Measurements from ENCODE around the gene FRYL.
"Not testable (repeated sequence)": the region's sequence is repeated elsewhere in the genome, so short reads cannot be mapped to it uniquely, and the experiment has no call there.

FRYL gene

GRCh38 chr4:48800155-48800554 lies 20.1 kb upstream of the FRYL start:
- not testable (repeated sequence) for H3K36me3 ChIP-seq (ENCODE audit: control insufficient read depth in 2 of 2, insufficient read depth in 2 of 2, low read length in 2 of 2); H3K9me3 ChIP-seq (ENCODE audit: control insufficient read depth in 2 of 2, low read length in 2 of 2); H3K27ac ChIP-seq (ENCODE audit: low read depth in 2 of 2, low read length in 2 of 2); H3K27me3 ChIP-seq (ENCODE audit: control insufficient read depth in 2 of 2, insufficient read depth in 2 of 2, low read length in 2 of 2); H3K4me3 ChIP-seq (ENCODE audit: low read length in 2 of 2); H3K4me1 ChIP-seq (ENCODE audit: control insufficient read depth in 2 of 2, insufficient read depth in 2 of 2, low read length in 2 of 2); H3K9ac ChIP-seq (ENCODE audit: low read depth in 1 of 2, low read length in 2 of 2)

GRCh38 chr4:48799157-48799556 lies 19.1 kb upstream of the FRYL start:
- H3K27ac ChIP-seq (ENCODE audit: low read depth in 2 of 2, low read length in 2 of 2) = no peak overlapping the region
- peaks cover 0 to 5% of the 10 kb centered on the region in 2 donors for H3K4me1 ChIP-seq (ENCODE audit: control insufficient read depth in 2 of 2, insufficient read depth in 2 of 2, low read length in 2 of 2)
- H3K9ac ChIP-seq (ENCODE audit: low read depth in 1 of 2, low read length in 2 of 2) = no peak overlapping the region
- no peak overlapping the region for H3K4me3 ChIP-seq (ENCODE audit: low read length in 2 of 2)
- H3K36me3 ChIP-seq (ENCODE audit: control insufficient read depth in 2 of 2, insufficient read depth in 2 of 2, low read length in 2 of 2) = no peaks in the 10 kb centered on the region
- no peaks in the 10 kb centered on the region for H3K9me3 ChIP-seq (ENCODE audit: control insufficient read depth in 2 of 2, low read length in 2 of 2)
- no peaks in the 10 kb centered on the region for H3K27me3 ChIP-seq (ENCODE audit: control insufficient read depth in 2 of 2, insufficient read depth in 2 of 2, low read length in 2 of 2)

- H3K27ac ChIP-seq (ENCODE audit: low read depth in 2 of 2, low read length in 2 of 2) = no peak overlapping the region
These were observed 18.0 kb upstream of the FRYL start for GRCh38 chr4:48798117-48798516.

GRCh38 chr4:48796927-48797679 lies 17.0 kb upstream of the FRYL start:
- no peaks in the 10 kb centered on the region for H3K27me3 ChIP-seq (ENCODE audit: control insufficient read depth in 2 of 2, insufficient read depth in 2 of 2, low read length in 2 of 2)
- H3K4me3 ChIP-seq (ENCODE audit: low read length in 2 of 2) = no peak overlapping the region
- H3K9ac ChIP-seq (ENCODE audit: low read depth in 1 of 2, low read length in 2 of 2) = peak overlapping the region in 1 of 2 donors; percentile 7
- no peaks in the 10 kb centered on the region for H3K36me3 ChIP-seq (ENCODE audit: control insufficient read depth in 2 of 2, insufficient read depth in 2 of 2, low read length in 2 of 2)
- peaks cover 0 to 5% of the 10 kb centered on the region in 2 donors for H3K4me1 ChIP-seq (ENCODE audit: control insufficient read depth in 2 of 2, insufficient read depth in 2 of 2, low read length in 2 of 2)
- H3K9me3 ChIP-seq (ENCODE audit: control insufficient read depth in 2 of 2, low read length in 2 of 2) = no peaks in the 10 kb centered on the region
- peak overlapping the region in 1 of 2 donors; percentile 14 for H3K27ac ChIP-seq (ENCODE audit: low read depth in 2 of 2, low read length in 2 of 2)

More at GRCh38 chr4:48798117-48798516, 18.0 kb upstream of the FRYL start:
- Histone ChIP-seq H3K4me3 (ENCODE audit: low read length in 2 of 2) (no peak overlapping the region), H3K4me1 (ENCODE audit: control insufficient read depth in 2 of 2, insufficient read depth in 2 of 2, low read length in 2 of 2) (peaks cover 0 to 5% of the 10 kb centered on the region in 2 donors), H3K36me3 (ENCODE audit: control insufficient read depth in 2 of 2, insufficient read depth in 2 of 2, low read length in 2 of 2) (no peaks in the 10 kb centered on the region), H3K9ac (ENCODE audit: low read depth in 1 of 2, low read length in 2 of 2) (no peak overlapping the region), H3K27me3 (ENCODE audit: control insufficient read depth in 2 of 2, insufficient read depth in 2 of 2, low read length in 2 of 2) (no peaks in the 10 kb centered on the region), H3K9me3 (ENCODE audit: control insufficient read depth in 2 of 2, low read length in 2 of 2) (no peaks in the 10 kb centered on the region)

- Histone ChIP-seq H3K27ac (ENCODE audit: low read depth in 2 of 2, low read length in 2 of 2) (peak overlapping the region in 1 of 2 donors; percentile 14), H3K9me3 (ENCODE audit: control insufficient read depth in 2 of 2, low read length in 2 of 2) (no peaks in the 10 kb centered on the region), H3K9ac (ENCODE audit: low read depth in 1 of 2, low read length in 2 of 2) (no peak overlapping the region), H3K4me1 (ENCODE audit: control insufficient read depth in 2 of 2, insufficient read depth in 2 of 2, low read length in 2 of 2) (peaks cover 0 to 5% of the 10 kb centered on the region in 2 donors), H3K36me3 (ENCODE audit: control insufficient read depth in 2 of 2, insufficient read depth in 2 of 2, low read length in 2 of 2) (no peaks in the 10 kb centered on the region), H3K4me3 (ENCODE audit: low read length in 2 of 2) (no peak overlapping the region), H3K27me3 (ENCODE audit: control insufficient read depth in 2 of 2, insufficient read depth in 2 of 2, low read length in 2 of 2) (no peaks in the 10 kb centered on the region)
These were observed 16.3 kb upstream of the FRYL start for GRCh38 chr4:48796191-48796926.

GRCh38 chr4:48795108-48795507 lies 15.0 kb upstream of the FRYL start:
- Histone ChIP-seq H3K9ac (ENCODE audit: low read depth in 1 of 2, low read length in 2 of 2) (no peak overlapping the region), H3K27ac (ENCODE audit: low read depth in 2 of 2, low read length in 2 of 2) (no peak overlapping the region), H3K4me3 (ENCODE audit: low read length in 2 of 2) (no peak overlapping the region), H3K27me3 (ENCODE audit: control insufficient read depth in 2 of 2, insufficient read depth in 2 of 2, low read length in 2 of 2) (no peaks in the 10 kb centered on the region), H3K9me3 (ENCODE audit: control insufficient read depth in 2 of 2, low read length in 2 of 2) (no peaks in the 10 kb centered on the region), H3K4me1 (ENCODE audit: control insufficient read depth in 2 of 2, insufficient read depth in 2 of 2, low read length in 2 of 2) (peaks cover 0 to 5% of the 10 kb centered on the region in 2 donors), H3K36me3 (ENCODE audit: control insufficient read depth in 2 of 2, insufficient read depth in 2 of 2, low read length in 2 of 2) (no peaks in the 10 kb centered on the region)

GRCh38 chr4:48792348-48793006 lies 12.4 kb upstream of the FRYL start:
- no peaks in the 10 kb centered on the region for H3K27me3 ChIP-seq (ENCODE audit: control insufficient read depth in 2 of 2, insufficient read depth in 2 of 2, low read length in 2 of 2)
- no peak overlapping the region for H3K27ac ChIP-seq (ENCODE audit: low read depth in 2 of 2, low read length in 2 of 2)
- no peak overlapping the region for H3K9ac ChIP-seq (ENCODE audit: low read depth in 1 of 2, low read length in 2 of 2)
- H3K4me1 ChIP-seq (ENCODE audit: control insufficient read depth in 2 of 2, insufficient read depth in 2 of 2, low read length in 2 of 2) = peaks cover 0 to 5% of the 10 kb centered on the region in 2 donors
- H3K9me3 ChIP-seq (ENCODE audit: control insufficient read depth in 2 of 2, low read length in 2 of 2) = no peaks in the 10 kb centered on the region
- H3K4me3 ChIP-seq (ENCODE audit: low read length in 2 of 2) = no peak overlapping the region
- no peaks in the 10 kb centered on the region for H3K36me3 ChIP-seq (ENCODE audit: control insufficient read depth in 2 of 2, insufficient read depth in 2 of 2, low read length in 2 of 2)

GRCh38 chr4:48791313-48791712 lies 11.2 kb upstream of the FRYL start:
- H3K4me3 ChIP-seq (ENCODE audit: low read length in 2 of 2) = no peak overlapping the region
- H3K9me3 ChIP-seq (ENCODE audit: control insufficient read depth in 2 of 2, low read length in 2 of 2) = no peaks in the 10 kb centered on the region
- no peaks in the 10 kb centered on the region for H3K27me3 ChIP-seq (ENCODE audit: control insufficient read depth in 2 of 2, insufficient read depth in 2 of 2, low read length in 2 of 2)
- H3K27ac ChIP-seq (ENCODE audit: low read depth in 2 of 2, low read length in 2 of 2) = no peak overlapping the region
- no peak overlapping the region for H3K9ac ChIP-seq (ENCODE audit: low read depth in 1 of 2, low read length in 2 of 2)
- H3K4me1 ChIP-seq (ENCODE audit: control insufficient read depth in 2 of 2, insufficient read depth in 2 of 2, low read length in 2 of 2) = no peaks in the 10 kb centered on the region
- no peaks in the 10 kb centered on the region for H3K36me3 ChIP-seq (ENCODE audit: control insufficient read depth in 2 of 2, insufficient read depth in 2 of 2, low read length in 2 of 2)

- H3K4me1 ChIP-seq (ENCODE audit: control insufficient read depth in 2 of 2, insufficient read depth in 2 of 2, low read length in 2 of 2) = no peaks in the 10 kb centered on the region
These were observed 10.5 kb upstream of the FRYL start for GRCh38 chr4:48790561-48790960.

GRCh38 chr4:48787056-48787455 lies 7.0 kb upstream of the FRYL start:
- Histone ChIP-seq H3K4me1 (ENCODE audit: control insufficient read depth in 2 of 2, insufficient read depth in 2 of 2, low read length in 2 of 2) (peaks cover 0 to 2% of the 10 kb centered on the region in 2 donors), H3K27me3 (ENCODE audit: control insufficient read depth in 2 of 2, insufficient read depth in 2 of 2, low read length in 2 of 2) (no peaks in the 10 kb centered on the region), H3K27ac (ENCODE audit: low read depth in 2 of 2, low read length in 2 of 2) (no peak overlapping the region)

More at GRCh38 chr4:48790561-48790960, 10.5 kb upstream of the FRYL start:
- H3K27me3 ChIP-seq (ENCODE audit: control insufficient read depth in 2 of 2, insufficient read depth in 2 of 2, low read length in 2 of 2) = no peaks in the 10 kb centered on the region
- no peaks in the 10 kb centered on the region for H3K9me3 ChIP-seq (ENCODE audit: control insufficient read depth in 2 of 2, low read length in 2 of 2)
- H3K9ac ChIP-seq (ENCODE audit: low read depth in 1 of 2, low read length in 2 of 2) = no peak overlapping the region
- no peak overlapping the region for H3K4me3 ChIP-seq (ENCODE audit: low read length in 2 of 2)
- H3K36me3 ChIP-seq (ENCODE audit: control insufficient read depth in 2 of 2, insufficient read depth in 2 of 2, low read length in 2 of 2) = no peaks in the 10 kb centered on the region
- H3K27ac ChIP-seq (ENCODE audit: low read depth in 2 of 2, low read length in 2 of 2) = no peak overlapping the region

More at GRCh38 chr4:48787056-48787455, 7.0 kb upstream of the FRYL start:
- no peaks in the 10 kb centered on the region for H3K36me3 ChIP-seq (ENCODE audit: control insufficient read depth in 2 of 2, insufficient read depth in 2 of 2, low read length in 2 of 2)
- no peaks in the 10 kb centered on the region for H3K9me3 ChIP-seq (ENCODE audit: control insufficient read depth in 2 of 2, low read length in 2 of 2)
- no peak overlapping the region for H3K9ac ChIP-seq (ENCODE audit: low read depth in 1 of 2, low read length in 2 of 2)
- H3K4me3 ChIP-seq (ENCODE audit: low read length in 2 of 2) = no peak overlapping the region

Data from mucosa of rectum (tissue), 2 donors.